Lung microvascular endothelial cell (primary cell): ENCODE measurements around the gene NCOA6. TPM values are rescaled to one million over a fixed set of nuclear protein-coding genes. Genes with fewer than 3 reads are reported as not detected.
A peak's percentile ranks its signal among the peaks of the same experiment; 100 is the strongest.
"Not testable (repeated sequence)": the region's sequence is repeated elsewhere in the genome, so short reads cannot be mapped to it uniquely, and the experiment has no call there.

Experiments
- DNase-seq, 2 donors: peaks; one replicate each; pipeline versions ENCODE4 v3.0.0 to v3.0.0-alpha.2; 2010; ENCODE audit warnings: low read depth in 2 of 2
- total RNA-seq: library from RNA; depleted of rRNA; stranded (reverse); fragments of >200 nt; gene quantifications from 2 replicates; pipeline ENCODE4 v1.2.1, GENCODE V29; 2014

NCOA6 gene
- total RNA-seq, 1 donor from 2014 or later, result 6.5 TPM

- no peak for DNase-seq
Observed at GRCh38 chr20:34829191-34829590, 3.7 kb upstream of the NCOA6 start.

- peak; percentile 48 to 67 for DNase-seq
Observed at GRCh38 chr20:34824806-34825529, 483 bp downstream of the NCOA6 start.

GRCh38 chr20:34824452-34824805 lies 1.0 kb downstream of the NCOA6 start:
- DNase-seq, result peak; percentile 31 to 49

DNA sequence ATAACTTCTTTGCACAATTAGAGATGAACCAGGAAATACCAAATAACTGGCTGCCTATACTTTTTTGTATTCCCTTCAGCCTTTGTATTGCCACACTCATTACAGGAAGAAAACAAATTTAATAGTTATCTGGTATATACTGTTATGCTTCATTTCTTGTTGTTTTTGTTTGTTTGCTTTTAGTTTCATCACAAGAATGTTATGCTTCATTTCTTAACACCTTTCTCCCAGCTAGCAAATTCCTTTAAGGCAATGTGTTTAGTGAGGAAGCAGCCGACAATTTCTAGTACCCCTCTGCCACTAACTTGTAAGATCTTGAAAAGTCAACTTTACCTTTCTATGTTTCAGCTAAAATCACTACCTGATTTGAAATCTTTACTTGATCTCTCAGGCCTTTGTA lies 1.4 kb downstream of the NCOA6 start:
- no peak for DNase-seq

GRCh38 chr20:34820805-34821578 lies 4.5 kb downstream of the NCOA6 start:
- no peak for DNase-seq

DNA sequence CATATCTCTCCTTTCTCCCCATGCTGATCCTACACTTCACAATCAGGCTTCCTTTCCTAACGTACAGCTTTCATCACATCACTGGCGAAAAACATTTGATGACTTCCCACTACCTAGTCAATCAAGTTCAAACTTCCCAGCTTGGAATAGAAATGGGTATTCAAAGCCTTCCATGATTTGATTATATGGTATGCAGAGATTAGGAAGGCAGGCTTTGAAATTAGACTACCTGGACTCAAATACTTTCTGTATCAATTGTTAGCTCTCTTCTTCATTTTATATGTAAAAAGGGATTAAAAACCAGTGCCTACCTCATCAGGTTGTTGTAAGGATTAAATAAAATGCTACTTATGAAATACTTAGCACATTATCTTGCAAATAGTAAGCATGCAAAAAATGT lies 7.7 kb downstream of the NCOA6 start:
- no peak for DNase-seq

- DNase-seq, result no peak
Observed at GRCh38 chr20:34817072-34817471, 8.4 kb downstream of the NCOA6 start.

DNA sequence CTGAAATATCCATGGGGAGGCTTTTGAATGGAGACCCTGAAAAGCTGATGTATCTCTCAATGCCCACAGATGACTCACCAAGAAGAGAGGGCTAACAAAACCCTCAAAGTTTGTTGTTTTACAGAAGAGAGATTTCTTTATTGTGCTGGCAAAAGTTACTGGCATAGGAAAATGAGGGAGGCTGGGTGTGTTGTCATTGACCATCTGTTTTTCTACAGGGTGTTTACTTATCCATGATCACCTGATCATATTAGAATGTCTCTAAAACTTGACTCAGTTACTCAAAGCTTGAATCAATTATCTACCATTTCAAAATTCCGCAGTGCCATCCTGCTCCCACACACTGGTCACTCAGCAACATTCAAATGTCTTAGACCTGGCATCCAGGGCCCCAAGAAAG lies 9.8 kb downstream of the NCOA6 start:
- no peak for DNase-seq

GRCh38 chr20:34808583-34808982 lies 16.9 kb downstream of the NCOA6 start:
- no peak for DNase-seq

DNA sequence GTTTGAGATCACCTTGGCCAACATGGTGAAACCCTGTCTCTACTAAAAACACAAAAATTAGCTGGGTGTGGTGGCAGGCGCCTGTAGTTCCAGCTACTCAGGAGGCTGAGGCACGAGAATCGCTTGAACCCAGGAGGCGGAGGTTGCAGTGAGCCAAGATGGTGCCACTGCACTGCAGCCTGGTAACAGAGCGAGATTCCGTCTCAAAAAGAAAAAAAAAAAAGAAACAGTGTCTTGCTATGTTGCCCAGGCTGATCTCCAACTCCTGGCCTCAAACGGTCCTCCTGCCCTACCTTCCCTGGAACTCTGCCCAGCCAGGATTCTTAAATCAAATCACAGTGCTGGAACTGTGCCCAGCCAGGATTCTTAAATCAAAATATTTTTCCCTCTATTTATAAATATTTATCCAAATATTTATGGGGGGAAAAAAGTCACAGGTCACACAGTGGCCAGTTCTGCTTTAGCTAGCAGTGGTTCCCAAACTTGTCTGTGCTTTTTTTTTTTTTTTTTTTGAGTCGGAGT lies 17.4 kb downstream of the NCOA6 start:
- DNase-seq, result not testable (repeated sequence)

DNA sequence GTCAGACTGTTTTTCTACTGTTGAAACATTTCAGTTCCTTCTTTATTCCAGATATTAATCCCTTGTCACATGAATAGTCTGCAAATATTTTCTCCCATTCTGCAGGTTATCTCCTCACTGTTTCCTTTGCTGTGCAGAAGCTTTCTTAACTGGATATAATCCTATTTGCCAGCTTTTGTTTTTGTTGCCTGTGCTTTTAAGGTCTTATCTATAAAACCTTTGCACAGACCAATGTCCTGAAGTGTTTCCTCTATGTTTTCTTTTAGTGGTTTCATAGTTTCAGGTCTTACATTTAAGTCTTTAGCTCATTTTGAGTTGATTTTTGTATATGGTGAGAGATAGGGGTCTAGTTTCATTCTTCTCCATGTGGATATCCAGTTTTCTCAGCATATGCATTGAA lies 19.2 kb downstream of the NCOA6 start:
- DNase-seq, result no peak

GRCh38 chr20:34798871-34799270 lies 26.6 kb downstream of the NCOA6 start:
- no peak for DNase-seq

DNA sequence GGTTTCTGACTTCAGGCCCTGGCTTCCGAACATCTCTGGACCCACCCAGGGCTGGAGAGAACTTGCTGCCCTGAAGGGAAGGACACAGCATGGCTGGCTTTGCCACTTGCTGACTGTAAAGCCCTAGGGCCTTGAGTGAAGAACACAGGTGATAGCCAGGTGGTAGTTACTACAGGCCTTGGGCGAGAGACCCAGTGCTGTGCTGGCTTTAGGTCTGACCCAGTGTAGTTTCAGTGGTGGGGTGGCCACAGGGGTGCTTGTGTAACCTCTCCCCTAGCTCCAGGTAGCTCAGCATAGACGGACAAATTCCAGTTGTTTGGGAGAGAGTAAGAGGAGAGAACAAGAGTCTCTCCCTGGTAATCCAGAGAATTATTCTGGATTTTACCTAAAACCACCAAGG lies 27.1 kb downstream of the NCOA6 start:
- no peak for DNase-seq

GRCh38 chr20:34797012-34797995 lies 28.1 kb downstream of the NCOA6 start:
- DNase-seq, result no peak

- no peak for DNase-seq
Observed at GRCh38 chr20:34794006-34794585, 31.4 kb downstream of the NCOA6 start.

- no peak for DNase-seq
Observed at GRCh38 chr20:34792687-34793363, 32.6 kb downstream of the NCOA6 start.

GRCh38 chr20:34791289-34792020 lies 34.0 kb downstream of the NCOA6 start:
- DNase-seq, result peak in 1 of 2 donors; percentile 3

DNA sequence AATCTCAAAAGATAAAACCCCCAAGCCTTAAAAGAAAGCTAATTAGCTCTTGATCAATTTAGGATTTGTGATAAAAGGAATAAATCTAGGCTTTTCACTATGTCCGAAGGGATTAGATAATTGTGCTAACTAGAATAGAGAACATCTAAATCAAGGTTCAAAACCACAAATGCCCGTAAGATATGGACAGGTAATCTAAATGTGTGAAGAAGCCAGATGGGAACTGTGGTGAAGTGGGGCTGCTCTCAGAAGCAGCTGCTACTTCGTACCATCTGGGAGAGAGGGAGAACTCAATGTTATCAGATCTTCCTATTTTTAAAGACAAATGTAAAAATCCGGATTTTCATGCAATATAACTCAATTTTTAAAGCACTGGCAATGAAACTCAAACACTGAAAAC lies 44.2 kb downstream of the NCOA6 start:
- no peak for DNase-seq

DNA sequence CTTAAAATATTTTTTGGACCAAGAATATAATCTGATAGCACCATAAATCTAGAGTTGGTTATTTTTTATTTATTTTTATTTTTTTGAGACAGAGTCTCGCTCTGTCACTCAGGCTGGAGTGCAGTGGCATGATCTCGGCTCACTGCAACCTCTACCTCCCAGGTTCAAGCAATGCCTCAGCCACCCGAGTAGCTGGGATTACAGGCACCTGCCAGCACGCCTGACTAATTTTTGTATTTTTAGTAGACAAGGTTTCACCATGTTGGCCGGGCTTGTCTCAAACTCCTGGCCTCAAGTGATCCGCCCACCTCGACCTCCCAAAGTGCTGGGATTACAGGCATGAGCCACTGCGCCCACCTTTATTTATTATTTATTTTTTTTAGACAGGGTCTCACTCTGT lies 45.2 kb downstream of the NCOA6 start:
- DNase-seq, result not testable (repeated sequence)

- DNase-seq, result no peak
Observed at GRCh38 chr20:34776177-34776576, 49.3 kb downstream of the NCOA6 start.
